Spleen (tissue), 11 donors: ENCODE measurements around the gene SLTM. TPM values are rescaled to one million over a fixed set of nuclear protein-coding genes. Genes with fewer than 3 reads are reported as not detected.
"Not testable (repeated sequence)": the region's sequence is repeated elsewhere in the genome, so short reads cannot be mapped to it uniquely, and the experiment has no call there.

ENCODE experiments used
- DNase-seq: peaks from one replicate; pipeline ENCODE4 v3.0.0-alpha.2; 2020
- H3K27ac ChIP-seq, 8 donors: fragments of 200-600 bp; sonication (generic) in 7 of 8; 1 replicate in 4 of 8; 2 replicates in 4 of 8; pipeline versions ENCODE4 v1.5.0 to v1.8.0; 2016 to 2021; ENCODE audit warnings: inconsistent platforms in 4 of 8, mild to moderate bottlenecking in 4 of 8, moderate library complexity in 1 of 8
- H3K27me3 ChIP-seq, 7 donors: fragments of 200-600 bp; sonication (generic) in 6 of 7; replicated peaks in 1 of 7; 1 replicate in 4 of 7; 2 replicates in 3 of 7; pipeline versions ENCODE4 v1.5.0 to v1.8.0; 2016 to 2021; ENCODE audit warnings: inconsistent platforms in 3 of 7, mild to moderate bottlenecking in 1 of 7
- H3K36me3 ChIP-seq, 6 donors: fragments of 200-600 bp; sonication (generic) in 5 of 6; 1 replicate in 4 of 6; 2 replicates in 2 of 6; pipeline versions ENCODE4 v1.5.0 to v1.8.0; 2016 to 2021; ENCODE audit warnings: inconsistent platforms in 2 of 6
- H3K4me1 ChIP-seq, 6 donors: fragments of 200-600 bp; sonication (generic) in 5 of 6; 1 replicate in 3 of 6; 2 replicates in 3 of 6; pipeline versions ENCODE4 v1.5.0 to v1.8.0; 2016 to 2021; ENCODE audit warnings: inconsistent platforms in 3 of 6
- H3K4me3 ChIP-seq, 8 donors: fragments of 200-600 bp; sonication (generic) in 7 of 8; 1 replicate in 4 of 8; 2 replicates in 4 of 8; pipeline versions ENCODE4 v1.5.0 to v1.8.0; 2016 to 2021; ENCODE audit warnings: inconsistent platforms in 4 of 8, mild to moderate bottlenecking in 4 of 8, moderate library complexity in 2 of 8
- H3K9me3 ChIP-seq, 8 donors: fragments of 200-600 bp; sonication (generic) in 7 of 8; 1 replicate in 4 of 8; 2 replicates in 4 of 8; pipeline versions ENCODE4 v1.5.0 to v1.8.0; 2016 to 2021; ENCODE audit warnings: inconsistent platforms in 4 of 8
- POLR2A ChIP-seq, 3 donors: fragments of 450-650 bp; IDR thresholded peaks; one replicate each; pipeline ENCODE4 v1.5.1; 2017; ENCODE audit warnings: antibody characterized with exemption in 3 of 3, mild to moderate bottlenecking in 1 of 3
- POLR2AphosphoS5 ChIP-seq, 3 donors: sonication (generic); formaldehyde crosslinking; IDR thresholded peaks; one replicate each; pipeline ENCODE4 v1.5.1; 2017; ENCODE audit warnings: antibody characterized with exemption in 3 of 3
- whole genome bisulfite sequencing, 5 donors: extraction: QIAGEN DNeasy Blood & Tissue Kit in 3 of 5; methylation state at CpG; one replicate each; pipeline versions ENCODE4 v1.1.5 to v1.1.7; 2013 to 2018; 5-methylcytosine and 5-hydroxymethylcytosine counted together
- intact Hi-C: fragments of 100-400 bp; cut with DNase I; formaldehyde crosslinking; loops from one replicate; pipeline ENCODE4 v1.15.0; 2023; ENCODE audit warnings: low total_unique reads
- polyA plus RNA-seq, 3 donors: library from polyadenylated mRNA; stranded (reverse); fragments of 200-250 nt; gene quantifications; one replicate each; pipeline ENCODE4 v1.2.1, GENCODE V29; 2013
- total RNA-seq, 7 donors: library from RNA; depleted of rRNA in 3 of 7; stranded (reverse); fragments of >200 nt in 3 of 7; fragmentation: NEBNext Ultra II Directional in 4 of 7; extraction: Animal tissue kit (Norgen Biotek cat#: 25700) in 4 of 7; gene quantifications; one replicate each; pipeline versions ENCODE4 v1.1.0 to v1.2.1, GENCODE V29; 2016 to 2021
- TF ChIP-seq, protein P1 (sequence below), 11 experiments: fragments of 200-600 bp in 7 of 11; fragments of 450-650 bp in 4 of 11; sonication (generic) in 4 of 11; IDR thresholded peaks in 8 of 11; conservative IDR thresholded peaks in 3 of 11; 1 replicate in 7 of 11; 2 replicates in 4 of 11; pipeline versions ENCODE4 v1.4.0 to v1.8.0; 2016 to 2021; ENCODE audit warnings: antibody characterized with exemption in 11 of 11, inconsistent platforms in 4 of 11, mild to moderate bottlenecking in 1 of 11
- donor health status: healthy with polysubstance abuse.
- donor health status: DM: no; HTN: no; CAD: no; lungs with moderate emphysema.
- donor health status: DM: no; HTN: no; CAD: no.
- donor health status: Bipolar disorder and iron deficiency.
- donor health status: healthy.
- donor health status: DM: no; HTN: no; CAD: no.
- donor health status: DM: yes; HTN: yes; CAD: no.

Gene SLTM
- total and polyA plus RNA-seq, 10 donors, result 43.7 to 176 (median 109) TPM

DNA sequence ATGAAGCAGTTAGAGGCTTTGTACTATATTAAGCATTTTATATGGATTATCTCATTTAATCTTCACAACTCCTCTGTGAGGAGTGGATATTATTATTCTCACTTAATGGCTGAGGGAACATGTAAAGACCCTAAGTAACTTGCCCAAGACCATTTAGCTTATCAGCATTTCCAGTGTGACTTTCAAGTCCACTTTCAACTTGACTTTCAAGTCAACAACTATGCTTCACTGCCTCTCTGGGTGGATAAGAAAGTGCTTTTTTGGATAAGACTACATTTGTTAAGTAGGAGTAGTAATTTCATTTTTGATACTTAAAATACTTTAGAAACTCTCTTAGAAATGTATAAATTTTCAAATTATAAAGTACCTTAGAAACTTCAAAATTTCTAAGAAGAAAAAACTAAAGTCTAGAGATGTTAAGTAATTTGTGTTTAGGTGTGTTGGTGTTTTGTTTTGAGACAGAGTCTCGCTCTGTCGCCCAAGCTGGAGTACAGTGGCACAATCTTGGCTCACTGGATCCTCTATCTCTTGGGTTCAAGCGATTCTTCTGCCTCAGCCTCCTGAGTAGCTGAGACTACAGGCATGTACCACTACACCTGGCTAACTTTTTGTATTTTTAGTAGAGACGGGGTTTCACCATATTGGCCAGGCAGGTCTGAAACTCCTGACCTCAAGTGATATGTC lies 90.6 kb downstream of the SLTM start:
- H3K4me3 ChIP-seq, result no peak overlapping the region
- peaks cover 0 to 47% (median 7%) of the 10 kb centered on the region in 6 donors for H3K36me3 ChIP-seq
- H3K4me1 ChIP-seq, result peaks cover 0 to 9% (median 0%) of the 10 kb centered on the region in 6 donors
- WGBS, 5 donors, result 81 to 97% (median 93%) methylated on average over 4 of the region's 4 CpGs
- no peak for DNase-seq
- TF ChIP-seq POLR2AphosphoS5 (IDR thresholded peaks at IDR 0.05) (no peak), POLR2A (IDR thresholded peaks at IDR 0.05) (no peak)
- TF ChIP-seq, protein P1, sequence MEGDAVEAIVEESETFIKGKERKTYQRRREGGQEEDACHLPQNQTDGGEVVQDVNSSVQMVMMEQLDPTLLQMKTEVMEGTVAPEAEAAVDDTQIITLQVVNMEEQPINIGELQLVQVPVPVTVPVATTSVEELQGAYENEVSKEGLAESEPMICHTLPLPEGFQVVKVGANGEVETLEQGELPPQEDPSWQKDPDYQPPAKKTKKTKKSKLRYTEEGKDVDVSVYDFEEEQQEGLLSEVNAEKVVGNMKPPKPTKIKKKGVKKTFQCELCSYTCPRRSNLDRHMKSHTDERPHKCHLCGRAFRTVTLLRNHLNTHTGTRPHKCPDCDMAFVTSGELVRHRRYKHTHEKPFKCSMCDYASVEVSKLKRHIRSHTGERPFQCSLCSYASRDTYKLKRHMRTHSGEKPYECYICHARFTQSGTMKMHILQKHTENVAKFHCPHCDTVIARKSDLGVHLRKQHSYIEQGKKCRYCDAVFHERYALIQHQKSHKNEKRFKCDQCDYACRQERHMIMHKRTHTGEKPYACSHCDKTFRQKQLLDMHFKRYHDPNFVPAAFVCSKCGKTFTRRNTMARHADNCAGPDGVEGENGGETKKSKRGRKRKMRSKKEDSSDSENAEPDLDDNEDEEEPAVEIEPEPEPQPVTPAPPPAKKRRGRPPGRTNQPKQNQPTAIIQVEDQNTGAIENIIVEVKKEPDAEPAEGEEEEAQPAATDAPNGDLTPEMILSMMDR (IDR thresholded peaks at IDR 0.05 in 8 of 11, conservative IDR thresholded peaks at IDR 0.05 in 3 of 11), result no peak
- intact Hi-C loops, result no loop called here
- no peaks in the 10 kb centered on the region for H3K9me3 ChIP-seq
- no peaks in the 10 kb centered on the region for H3K27me3 ChIP-seq
- no peak overlapping the region for H3K27ac ChIP-seq

DNA sequence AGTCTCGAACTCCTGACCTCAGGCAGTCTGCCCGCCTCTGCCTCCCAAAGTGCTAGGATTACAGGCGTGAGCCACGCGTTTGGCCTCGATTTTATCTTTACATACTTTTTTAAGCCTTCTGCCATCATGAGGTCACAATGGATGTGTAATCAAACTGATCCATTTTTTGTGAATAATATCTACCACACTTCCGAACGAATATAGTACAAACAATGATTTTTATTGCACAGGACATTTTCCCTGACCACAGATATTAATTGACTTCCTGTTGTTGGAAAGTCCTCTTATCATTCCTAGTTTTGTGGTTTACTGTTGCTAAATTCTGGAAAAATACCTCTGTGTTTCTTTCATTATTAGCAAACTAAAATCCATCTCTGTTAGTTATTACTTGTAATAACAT lies 93.4 kb downstream of the SLTM start:
- intact Hi-C loops, result no loop called here
- Histone ChIP-seq H3K4me3 (no peak overlapping the region), H3K9me3 (no peaks in the 10 kb centered on the region), H3K27me3 (no peaks in the 10 kb centered on the region), H3K36me3 (peaks cover 0 to 37% (median 0%) of the 10 kb centered on the region in 6 donors), H3K27ac (no peak overlapping the region), H3K4me1 (peaks cover 0 to 9% (median 0%) of the 10 kb centered on the region in 6 donors)
- DNase-seq, result no peak
- WGBS, 5 donors, result 86 to 94% (median 89%) methylated on average over 8 of the region's 8 CpGs
- TF ChIP-seq POLR2A (IDR thresholded peaks at IDR 0.05) (no peak), POLR2AphosphoS5 (IDR thresholded peaks at IDR 0.05) (no peak)
- TF ChIP-seq, protein P1 (IDR thresholded peaks at IDR 0.05 in 8 of 11, conservative IDR thresholded peaks at IDR 0.05 in 3 of 11), result no peak

DNA sequence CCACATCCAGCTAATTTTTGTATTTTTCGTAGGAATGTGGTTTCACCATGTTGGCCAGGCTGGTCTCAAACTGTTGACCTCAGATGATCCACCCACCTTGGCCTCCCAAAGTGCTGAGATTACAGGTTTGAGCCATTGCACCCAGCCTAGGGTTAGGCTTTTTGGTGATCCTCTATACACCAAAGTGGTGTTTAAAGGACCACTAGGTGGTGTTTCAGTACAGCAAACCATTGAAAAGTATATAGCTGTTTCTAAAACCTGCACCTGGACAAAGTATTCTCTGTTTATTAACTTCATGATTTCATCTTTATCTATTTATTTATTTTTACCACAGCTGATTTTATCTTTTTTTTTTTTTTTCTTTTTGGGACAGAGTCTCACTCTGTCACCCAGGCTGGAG lies 94.0 kb downstream of the SLTM start:
- DNase-seq, result no peak
- WGBS, 5 donors, result 85 to 94% (median 90%) methylated on average over 1 of the region's 1 CpG
- intact Hi-C loops, result no loop called here
- H3K9me3 ChIP-seq, result no peaks in the 10 kb centered on the region
- peaks cover 0 to 35% (median 0%) of the 10 kb centered on the region in 6 donors for H3K36me3 ChIP-seq
- H3K4me3 ChIP-seq, result no peak overlapping the region
- H3K4me1 ChIP-seq, result peaks cover 0 to 10% (median 0%) of the 10 kb centered on the region in 6 donors
- no peaks in the 10 kb centered on the region for H3K27me3 ChIP-seq
- TF ChIP-seq POLR2AphosphoS5 (IDR thresholded peaks at IDR 0.05) (no peak), POLR2A (IDR thresholded peaks at IDR 0.05) (no peak)
- TF ChIP-seq, protein P1 (IDR thresholded peaks at IDR 0.05 in 8 of 11, conservative IDR thresholded peaks at IDR 0.05 in 3 of 11), result peak in 2 of 11 experiments; percentile 6 to 20
- no peak overlapping the region for H3K27ac ChIP-seq

DNA sequence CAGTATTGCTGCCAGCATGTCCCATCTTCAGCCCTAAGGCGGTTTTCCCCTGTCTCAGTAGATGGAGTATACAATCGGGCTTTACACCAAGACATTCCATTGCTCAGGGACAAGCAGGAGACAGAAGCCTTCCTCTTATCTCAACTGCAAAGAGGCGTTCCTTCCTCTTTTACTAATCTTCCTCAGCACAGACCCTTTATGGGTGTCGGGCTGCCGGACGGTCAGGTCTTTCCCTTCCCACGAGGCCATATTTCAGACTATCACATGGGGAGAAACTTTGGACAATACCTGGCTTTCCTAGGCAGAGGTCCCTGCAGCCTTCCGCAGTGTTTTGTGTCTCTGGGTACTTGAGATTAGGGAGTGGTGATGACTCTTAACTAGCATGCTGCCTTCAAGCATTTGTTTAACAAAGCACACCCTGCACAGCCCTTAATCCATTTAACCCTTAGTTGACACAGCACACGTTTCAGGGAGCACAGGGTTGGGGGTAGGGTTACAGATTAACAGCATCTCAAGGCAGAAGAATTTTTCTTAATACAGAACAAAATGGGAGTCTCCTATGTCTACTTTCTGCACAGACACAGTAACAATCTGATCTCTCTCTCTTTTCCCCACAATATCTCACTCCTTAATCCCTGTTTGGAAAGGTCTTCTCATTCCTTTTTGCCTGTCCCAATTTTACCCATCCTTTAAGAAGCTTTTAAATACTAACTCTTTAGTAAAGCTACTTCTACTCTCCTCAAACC lies 99.6 kb downstream of the SLTM start:
- DNase-seq, H3K4me3 ChIP-seq, H3K27ac ChIP-seq, H3K9me3 ChIP-seq, H3K27me3 ChIP-seq, intact Hi-C loops: not testable (repeated sequence)
- 21 to 45% (median 29%) methylated on average over 9 of the region's 9 CpGs for WGBS, 5 donors
- Histone ChIP-seq H3K36me3 (peaks cover 0 to 51% (median 0%) of the 10 kb centered on the region in 6 donors), H3K4me1 (peaks cover 0 to 24% (median 0%) of the 10 kb centered on the region in 6 donors)
